Endothelial cell of umbilical vein (primary cell): ENCODE results near the gene VAMP7.

ENCODE experiments used
- CTCF ChIP-seq, 2 donors: IDR thresholded peaks; 1 replicate in 1 of 2; 2 replicates in 1 of 2; pipeline ENCODE4 v1.5.1; 2011; ENCODE audit warnings: low read length in 2 of 2, mild to moderate bottlenecking in 2 of 2, moderate library complexity in 2 of 2, control low read depth in 1 of 2, inconsistent platforms in 1 of 2, low read depth in 1 of 2; ENCODE audit not compliant: insufficient read depth in 1 of 2; ENCODE audit errors: extremely low read depth in 1 of 2
- EZH2 ChIP-seq: IDR thresholded peaks from 2 replicates; pipeline ENCODE4 v1.6.1; 2012; ENCODE audit warnings: borderline replicate concordance, low read depth, mild to moderate bottlenecking, moderate library complexity, low read length, inconsistent platforms; ENCODE audit not compliant: severe bottlenecking
- FOS ChIP-seq: IDR thresholded peaks from 2 replicates; pipeline ENCODE4 v1.6.1; 2011; ENCODE audit warnings: mild to moderate bottlenecking, low read length, moderate library complexity, borderline replicate concordance; ENCODE audit not compliant: insufficient read depth
- GATA2 ChIP-seq: IDR thresholded peaks from 2 replicates; pipeline ENCODE4 v1.7.0; 2011; ENCODE audit warnings: low read depth, mild to moderate bottlenecking, moderate library complexity, mixed read lengths, low read length; ENCODE audit not compliant: insufficient read length, insufficient read depth
- JUN ChIP-seq: IDR thresholded peaks from 2 replicates; pipeline ENCODE4 v1.6.1; 2011; ENCODE audit warnings: borderline replicate concordance, low read depth; ENCODE audit not compliant: insufficient read length, insufficient read depth
- MAX ChIP-seq: IDR thresholded peaks from 2 replicates; pipeline ENCODE4 v1.6.1; 2011; ENCODE audit not compliant: insufficient read depth, insufficient read length
- MYC ChIP-seq: IDR thresholded peaks from one replicate; pipeline ENCODE4 v1.6.1; 2011; ENCODE audit warnings: mild to moderate bottlenecking, low read depth, low read length
- POLR2A ChIP-seq: IDR thresholded peaks from 2 replicates; pipeline ENCODE4 v1.6.1; 2012; ENCODE audit warnings: low read depth, mild to moderate bottlenecking, control low read depth, low read length
- POLR2AphosphoS5 ChIP-seq: IDR thresholded peaks from 2 replicates; pipeline ENCODE4 v1.6.1; 2012; ENCODE audit warnings: low read depth, mild to moderate bottlenecking, control low read depth, low read length, moderate library complexity; ENCODE audit not compliant: insufficient read depth

GRCh38 chrX:155951237-155951789 lies 70.2 kb downstream of the VAMP7 start:
- TF ChIP-seq CTCF (IDR thresholded peaks at IDR 0.05; ENCODE audit: extremely low read depth in 1 of 2, insufficient read depth in 1 of 2, low read depth in 1 of 2, low read length in 2 of 2) (no peak), POLR2AphosphoS5 (no peak), EZH2 (no peak), MAX (no peak), GATA2 (no peak), POLR2A (no peak), MYC (no peak), FOS (no peak), JUN (no peak)
